GM12878 (cell line): ENCODE measurements around the gene NSA2. TPM values are rescaled to one million over a fixed set of nuclear protein-coding genes. Genes with fewer than 3 reads are reported as not detected.

Experiments used
- ATAC-seq: fragments of 200-7000 bp; cut with Tn5 transposase; 3 replicates; pipeline ENCODE4 v1.9.1; 2020; ENCODE audit warnings: mild to moderate bottlenecking, moderate library complexity
- BruUV-seq: library from RNA; stranded (reverse); fragments of 400-500 nt; replicated peaks from 2 replicates; lab custom pipeline; 2021; lab: Mats Ljungman, UMichigan
- CTCF ChIA-PET: fragments of 300-600 bp; sonication (Branson Sonifier 250); formaldehyde crosslinking; extraction: SDS; loops from one replicate; lab custom pipeline; 2021; ENCODE audit warnings: inconsistent platforms; lab: Yijun Ruan, JAX
- POLR2A ChIA-PET: fragments of 350-600 bp; formaldehyde crosslinking; extraction: SDS; loops from one replicate; lab custom pipeline; 2021; ENCODE audit warnings: inconsistent platforms; lab: Charles Lee
- RAD21 ChIA-PET: fragments of 300-600 bp; sonication (Branson Sonifier 250); formaldehyde crosslinking; loops from one replicate; lab custom pipeline; 2023; ENCODE audit warnings: antibody characterized with exemption; ENCODE audit not compliant: unreplicated experiment; lab: Charles Lee
- SMC1A ChIA-PET: fragments of 300-600 bp; sonication (Branson Sonifier 250); formaldehyde crosslinking; loops from one replicate; lab custom pipeline; 2023; ENCODE audit not compliant: unreplicated experiment, uncharacterized antibody; lab: Charles Lee
- DNase-seq: peaks from one replicate; pipeline ENCODE4 v3.0.0-alpha.2; 2011; ENCODE audit warnings: low read depth, low spot score
- FAIRE-seq: peaks from 3 replicates; lab custom pipeline; 2011; peaks lifted over from hg19 to GRCh38; lab: Jason Lieb, UNC
- H2AFZ ChIP-seq: 2 replicates; pipeline ENCODE4 v1.6.0; 2011; ENCODE audit warnings: low read depth, low read length, control low read depth; ENCODE audit not compliant: control insufficient read depth
- H3K27ac ChIP-seq: 2 replicates; pipeline ENCODE4 v1.5.1; 2011; ENCODE audit warnings: control low read depth; ENCODE audit not compliant: control insufficient read depth, insufficient read depth
- H3K27me3 ChIP-seq, 2 experiments: replicated peaks in 1 of 2; 2 replicates each; pipeline versions ENCODE4 v1.6.0 to v1.6.1; 2011; ENCODE audit warnings: low read length in 1 of 2; ENCODE audit not compliant: control insufficient read depth in 2 of 2, insufficient read depth in 2 of 2
- H3K36me3 ChIP-seq, 2 experiments: 2 replicates each; pipeline ENCODE4 v1.5.1; 2011; ENCODE audit warnings: low read length in 1 of 2; ENCODE audit not compliant: control insufficient read depth in 2 of 2, insufficient read depth in 2 of 2
- H3K4me1 ChIP-seq: 2 replicates; pipeline ENCODE4 v1.6.1; 2011; ENCODE audit warnings: mild to moderate bottlenecking, low read length, moderate library complexity, mixed read lengths; ENCODE audit not compliant: control insufficient read depth, insufficient read depth
- H3K4me2 ChIP-seq: 2 replicates; pipeline ENCODE4 v1.6.0; 2011; ENCODE audit warnings: control low read depth; ENCODE audit not compliant: control insufficient read depth, insufficient read depth
- H3K4me3 ChIP-seq: fragments of 200-600 bp; sonication (generic); 2 replicates; pipeline ENCODE4 v1.5.1; 2016
- H3K79me2 ChIP-seq: 2 replicates; pipeline ENCODE4 v1.6.0; 2011; ENCODE audit warnings: low read length; ENCODE audit not compliant: control insufficient read depth, insufficient read depth
- H3K9ac ChIP-seq: 2 replicates; pipeline ENCODE4 v1.8.0; 2011; ENCODE audit warnings: low read length, control low read depth, mixed read lengths; ENCODE audit not compliant: control insufficient read depth, insufficient read depth
- H3K9me3 ChIP-seq: replicated peaks from 3 replicates; pipeline ENCODE4 v1.5.1; 2011; ENCODE audit warnings: mild to moderate bottlenecking, low read length; ENCODE audit not compliant: control insufficient read depth, insufficient read depth
- H4K20me1 ChIP-seq: 2 replicates; pipeline ENCODE4 v1.6.0; 2011; ENCODE audit not compliant: control insufficient read depth, insufficient read depth
- BMI1 ChIP-seq: fragments of 450-650 bp; IDR thresholded peaks from 2 replicates; pipeline ENCODE4 v1.6.1; 2016; ENCODE audit warnings: mild to moderate bottlenecking, moderate library complexity, borderline replicate concordance
- CEBPB ChIP-seq, 2 experiments: fragments of 150-350 bp in 1 of 2; IDR thresholded peaks; 2 replicates each; pipeline ENCODE4 v1.6.1; 2012 to 2014; ENCODE audit warnings: low read depth in 2 of 2, low read length in 2 of 2, borderline replicate concordance in 1 of 2, inconsistent platforms in 1 of 2
- CHD4 ChIP-seq: fragments of 200-600 bp; sonication (generic); IDR thresholded peaks from 2 replicates; pipeline ENCODE4 v1.6.1; 2016; ENCODE audit warnings: mild to moderate bottlenecking
- GABPA ChIP-seq: IDR thresholded peaks from 2 replicates; pipeline ENCODE4 v1.6.1; 2014; ENCODE audit warnings: antibody characterized with exemption, low read depth, mild to moderate bottlenecking, inconsistent platforms
- IRF5 ChIP-seq: fragments of 450-650 bp; IDR thresholded peaks from 2 replicates; pipeline ENCODE4 v1.6.1; 2017; ENCODE audit warnings: borderline replicate concordance
- LARP7 ChIP-seq: fragments of 450-650 bp; IDR thresholded peaks from 2 replicates; pipeline ENCODE4 v1.6.1; 2017; ENCODE audit warnings: mild to moderate bottlenecking
- REST ChIP-seq: IDR thresholded peaks from 2 replicates; pipeline ENCODE4 v1.6.1; 2012; ENCODE audit warnings: mild to moderate bottlenecking, low read depth, low read length
- USF2 ChIP-seq: IDR thresholded peaks from 2 replicates; pipeline ENCODE4 v1.6.1; 2011; ENCODE audit warnings: low read depth, low read length, improper control_type of control experiment, borderline replicate concordance
- WRNIP1 ChIP-seq: IDR thresholded peaks from 2 replicates; pipeline ENCODE4 v1.6.1; 2011; ENCODE audit warnings: low read depth, low read length, improper control_type of control experiment, borderline replicate concordance
- YY1 ChIP-seq: IDR thresholded peaks from 2 replicates; pipeline ENCODE4 v1.6.1; 2011; ENCODE audit warnings: low read depth, mild to moderate bottlenecking, low read length
- ZBTB4 ChIP-seq: fragments of 450-650 bp; formaldehyde crosslinking; IDR thresholded peaks from 2 replicates; pipeline ENCODE4 v1.4.0; 2022; ENCODE audit warnings: mild to moderate bottlenecking, moderate library complexity
- WGBS: methylation state at CpG from one replicate; pipeline ENCODE4 v1.1.6; 2016; ENCODE audit warnings: low lambda C conversion rate; ENCODE audit not compliant: insufficient replicate concordance, insufficient coverage; ENCODE audit errors: missing lambda C conversion rate; 5-methylcytosine and 5-hydroxymethylcytosine counted together
- in situ Hi-C: fragments of 300-500 bp; cut with MboI; formaldehyde crosslinking; loops from 9 replicates; pipeline ENCODE4 v1.14.3; 2018; ENCODE audit warnings: mixed read lengths
- intact Hi-C: fragments of 100-400 bp; cut with micrococcal nuclease; formaldehyde crosslinking; loops from one replicate; pipeline ENCODE4 v1.14.2; 2022; ENCODE audit not compliant: unreplicated experiment
- polyA plus RNA-seq, 11 experiments: library from polyadenylated mRNA; depleted of rRNA in 4 of 11; unstranded in 6 of 11; stranded (reverse) in 5 of 11; fragments of >200 nt; fragmentation: Nextera tagmentation in 4 of 11; fragmentation: Illumina TruSeq in 1 of 11; extraction: Ambion mirVana in 4 of 11; extraction: Trizol in 1 of 11; gene quantifications; 1 replicate in 1 of 11; 2 replicates in 10 of 11; pipeline versions ENCODE4 v1.2.1 to v1.2.3, GENCODE V29; 2011 to 2016; ENCODE audit warnings: inconsistent platforms in 2 of 11, missing spikeins in 2 of 11, low read depth in 1 of 11
- total RNA-seq, 4 experiments: library from RNA; depleted of rRNA in 3 of 4; stranded (reverse); fragments of >200 nt in 3 of 4; fragmentation: Illumina TruSeq in 1 of 4; extraction: Trizol in 1 of 4; gene quantifications; 2 replicates each; pipeline versions ENCODE4 v1.2.1 to v1.2.3, GENCODE V29; 2013 to 2021
- TF ChIP-seq, protein P1 (sequence below): IDR thresholded peaks from 2 replicates; pipeline ENCODE4 v1.6.1; 2012; ENCODE audit warnings: low read depth, low read length, improper control_type of control experiment

NSA2 gene
- total and polyA plus RNA-seq, 10 of the 15 experiments (the other 5 are each of a cell fraction or from before 2014, with no cell fraction given), result 77.8 to 317 (median 143) TPM

DNA sequence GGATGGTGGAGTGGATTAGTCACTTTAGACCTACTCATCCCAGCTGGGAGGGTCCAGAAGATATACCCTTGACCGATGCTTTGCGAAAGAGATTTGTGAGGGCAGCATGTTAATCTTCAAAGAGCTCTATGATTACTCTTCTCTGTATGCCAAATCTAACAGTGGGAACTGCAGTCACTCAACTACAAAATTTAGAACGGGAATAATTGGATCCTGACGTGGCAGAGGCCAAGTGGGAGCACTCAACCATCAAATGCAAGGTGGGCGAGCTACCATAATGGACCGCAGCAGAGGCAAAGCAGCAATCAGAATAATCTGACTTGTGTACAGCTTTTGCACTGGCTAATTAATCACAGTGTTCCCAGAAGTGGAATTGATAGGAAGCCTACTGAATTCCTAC lies 20.4 kb downstream of the NSA2 start:
- no peak overlapping the region for H3K4me2 ChIP-seq
- H3K27ac ChIP-seq, result no peak overlapping the region
- ChIA-PET POLR2A (no interaction called here), RAD21 (no interaction called here), SMC1A (no interaction called here), CTCF (no interaction called here)
- no peaks in the 10 kb centered on the region for H3K27me3 ChIP-seq
- DNase-seq, result no peak
- H3K9ac ChIP-seq, result no peak overlapping the region
- no peak overlapping the region for H3K4me3 ChIP-seq
- no peak overlapping the region for H2AFZ ChIP-seq
- H3K79me2 ChIP-seq, result no peaks in the 10 kb centered on the region
- no peaks in the 10 kb centered on the region for H3K4me1 ChIP-seq
- H3K9me3 ChIP-seq, result no peaks in the 10 kb centered on the region
- H3K36me3 ChIP-seq, result no peaks in the 10 kb centered on the region
- in situ Hi-C loops, result no loop called here
- WGBS, result 53% methylated on average over 6 of the region's 6 CpGs
- ATAC-seq, result no peak
- no peaks in the 10 kb centered on the region for H4K20me1 ChIP-seq
- no peak for FAIRE-seq
- intact Hi-C loops, result no loop called here
- no TSS peak for BruUV-seq
- TF ChIP-seq ZBTB4 (no peak), CHD4 (no peak), GABPA (no peak), WRNIP1 (no peak), BMI1 (no peak), REST (no peak), IRF5 (no peak), USF2 (no peak), LARP7 (no peak), YY1 (no peak), CEBPB (IDR thresholded peaks at IDR 0.05; ENCODE audit: borderline replicate concordance in 1 of 2, low read depth in 2 of 2, low read length in 2 of 2) (no peak)
- TF ChIP-seq, protein P1, sequence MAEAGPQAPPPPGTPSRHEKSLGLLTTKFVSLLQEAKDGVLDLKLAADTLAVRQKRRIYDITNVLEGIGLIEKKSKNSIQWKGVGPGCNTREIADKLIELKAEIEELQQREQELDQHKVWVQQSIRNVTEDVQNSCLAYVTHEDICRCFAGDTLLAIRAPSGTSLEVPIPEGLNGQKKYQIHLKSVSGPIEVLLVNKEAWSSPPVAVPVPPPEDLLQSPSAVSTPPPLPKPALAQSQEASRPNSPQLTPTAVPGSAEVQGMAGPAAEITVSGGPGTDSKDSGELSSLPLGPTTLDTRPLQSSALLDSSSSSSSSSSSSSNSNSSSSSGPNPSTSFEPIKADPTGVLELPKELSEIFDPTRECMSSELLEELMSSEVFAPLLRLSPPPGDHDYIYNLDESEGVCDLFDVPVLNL, result no peak
